Type B pancreatic cell (in vitro differentiated cells): ENCODE results near the gene TNFAIP8L2. TPM values are rescaled to one million over a fixed set of nuclear protein-coding genes. Genes with fewer than 3 reads are reported as not detected.
"Not testable (repeated sequence)": the region's sequence is repeated elsewhere in the genome, so short reads cannot be mapped to it uniquely, and the experiment has no call there.

Experiments
- DNase-seq: peaks from one replicate; pipeline ENCODE4 v3.0.0; 2021; ENCODE audit warnings: mixed read lengths; ENCODE audit not compliant: unreplicated experiment; ENCODE audit errors: extremely low spot score
- H3K27ac Mint-ChIP-seq: 2 replicates; pipeline ENCODE4 v1.8.0; 2021; ENCODE audit warnings: mild to moderate bottlenecking, mixed read lengths
- H3K27me3 Mint-ChIP-seq: 2 replicates; pipeline ENCODE4 v1.8.0; 2021; ENCODE audit warnings: mixed read lengths
- H3K36me3 Mint-ChIP-seq: 2 replicates; pipeline ENCODE4 v1.8.0; 2021; ENCODE audit warnings: mixed read lengths
- H3K4me1 Mint-ChIP-seq: one replicate; pipeline ENCODE4 v1.8.0; 2021; ENCODE audit warnings: mixed read lengths; ENCODE audit not compliant: unreplicated experiment
- H3K4me3 Mint-ChIP-seq: 2 replicates; pipeline ENCODE4 v1.8.0; 2021; ENCODE audit warnings: mild to moderate bottlenecking, mixed read lengths
- H3K9me3 Mint-ChIP-seq: 2 replicates; pipeline ENCODE4 v1.8.0; 2021; ENCODE audit warnings: mixed read lengths
- total RNA-seq: library from RNA; stranded (reverse); gene quantifications from 2 replicates; pipeline ENCODE4 v1.2.1, GENCODE V29; 2021; ENCODE audit warnings: low replicate concordance
- TF ChIP-seq, protein P1 (sequence below): fragments of 200-600 bp; sonication (generic); conservative IDR thresholded peaks from 2 replicates; pipeline ENCODE4 v1.5.0; 2021; ENCODE audit warnings: antibody characterized with exemption, mild to moderate bottlenecking

TNFAIP8L2 gene
- total RNA-seq, 1 donor from 2014 or later: not detected

DNA sequence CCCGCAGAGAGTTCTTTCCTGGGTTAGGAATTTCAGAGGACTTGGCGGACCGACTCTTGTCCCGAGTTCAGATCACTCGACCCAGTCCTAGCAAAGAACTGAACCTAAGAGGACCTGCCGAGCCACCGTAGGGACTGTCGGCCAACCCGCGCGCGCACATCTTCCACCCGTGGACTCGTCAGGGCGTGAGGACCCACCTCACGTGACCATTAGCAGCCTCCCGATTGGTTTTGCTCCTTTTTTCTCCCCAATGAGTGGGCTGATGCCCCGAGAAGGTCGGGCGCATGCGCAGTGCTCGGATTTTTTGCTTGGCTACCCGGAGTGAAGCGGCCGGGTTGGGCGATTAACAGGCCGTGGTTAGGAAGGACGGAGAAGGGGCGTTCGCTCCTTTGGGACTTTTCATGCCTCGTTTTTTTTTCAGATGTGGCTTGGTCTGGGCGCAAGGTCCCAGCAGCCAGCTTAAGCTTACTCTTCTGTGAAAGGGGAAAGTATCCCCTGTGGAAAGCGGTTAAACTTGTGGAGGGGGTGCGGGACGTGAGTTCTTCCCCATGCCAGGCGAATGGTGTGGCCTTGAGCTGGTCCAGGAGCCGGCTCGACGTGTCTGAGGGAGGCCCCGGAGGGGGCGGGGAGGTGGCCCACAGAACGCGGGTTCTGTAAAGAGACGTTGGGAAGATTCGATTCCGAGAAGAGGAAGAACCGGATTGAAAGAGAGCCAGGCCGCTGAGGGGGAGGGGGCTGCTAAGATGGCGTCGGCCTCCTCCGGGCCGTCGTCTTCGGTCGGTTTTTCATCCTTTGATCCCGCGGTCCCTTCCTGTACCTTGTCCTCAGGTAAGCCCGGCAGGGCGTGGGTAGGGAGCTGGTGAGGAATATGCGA is 42.0 kb downstream of the TNFAIP8L2 start, which contains the start of gene PIP5K1A:
PIP5K1A (plus strand) TSS at position 299 of the 874 bp plus-strand sequence; CDS start at position 744, 445 bp downstream.
- Mint-ChIP-seq H3K9me3 (no peaks in the 10 kb centered on the region), H3K27me3 (peaks cover 3% of the 10 kb centered on the region), H3K4me1 (peaks cover 22% of the 10 kb centered on the region), H3K27ac (peak within 1 kb of the TSS; percentile 100), H3K4me3 (peak within 1 kb of the TSS; percentile 96), H3K36me3 (peaks cover 8% of the 10 kb centered on the region)
- TF ChIP-seq, protein P1, sequence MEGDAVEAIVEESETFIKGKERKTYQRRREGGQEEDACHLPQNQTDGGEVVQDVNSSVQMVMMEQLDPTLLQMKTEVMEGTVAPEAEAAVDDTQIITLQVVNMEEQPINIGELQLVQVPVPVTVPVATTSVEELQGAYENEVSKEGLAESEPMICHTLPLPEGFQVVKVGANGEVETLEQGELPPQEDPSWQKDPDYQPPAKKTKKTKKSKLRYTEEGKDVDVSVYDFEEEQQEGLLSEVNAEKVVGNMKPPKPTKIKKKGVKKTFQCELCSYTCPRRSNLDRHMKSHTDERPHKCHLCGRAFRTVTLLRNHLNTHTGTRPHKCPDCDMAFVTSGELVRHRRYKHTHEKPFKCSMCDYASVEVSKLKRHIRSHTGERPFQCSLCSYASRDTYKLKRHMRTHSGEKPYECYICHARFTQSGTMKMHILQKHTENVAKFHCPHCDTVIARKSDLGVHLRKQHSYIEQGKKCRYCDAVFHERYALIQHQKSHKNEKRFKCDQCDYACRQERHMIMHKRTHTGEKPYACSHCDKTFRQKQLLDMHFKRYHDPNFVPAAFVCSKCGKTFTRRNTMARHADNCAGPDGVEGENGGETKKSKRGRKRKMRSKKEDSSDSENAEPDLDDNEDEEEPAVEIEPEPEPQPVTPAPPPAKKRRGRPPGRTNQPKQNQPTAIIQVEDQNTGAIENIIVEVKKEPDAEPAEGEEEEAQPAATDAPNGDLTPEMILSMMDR: no peak
- DNase-seq: peak; percentile 98

DNA sequence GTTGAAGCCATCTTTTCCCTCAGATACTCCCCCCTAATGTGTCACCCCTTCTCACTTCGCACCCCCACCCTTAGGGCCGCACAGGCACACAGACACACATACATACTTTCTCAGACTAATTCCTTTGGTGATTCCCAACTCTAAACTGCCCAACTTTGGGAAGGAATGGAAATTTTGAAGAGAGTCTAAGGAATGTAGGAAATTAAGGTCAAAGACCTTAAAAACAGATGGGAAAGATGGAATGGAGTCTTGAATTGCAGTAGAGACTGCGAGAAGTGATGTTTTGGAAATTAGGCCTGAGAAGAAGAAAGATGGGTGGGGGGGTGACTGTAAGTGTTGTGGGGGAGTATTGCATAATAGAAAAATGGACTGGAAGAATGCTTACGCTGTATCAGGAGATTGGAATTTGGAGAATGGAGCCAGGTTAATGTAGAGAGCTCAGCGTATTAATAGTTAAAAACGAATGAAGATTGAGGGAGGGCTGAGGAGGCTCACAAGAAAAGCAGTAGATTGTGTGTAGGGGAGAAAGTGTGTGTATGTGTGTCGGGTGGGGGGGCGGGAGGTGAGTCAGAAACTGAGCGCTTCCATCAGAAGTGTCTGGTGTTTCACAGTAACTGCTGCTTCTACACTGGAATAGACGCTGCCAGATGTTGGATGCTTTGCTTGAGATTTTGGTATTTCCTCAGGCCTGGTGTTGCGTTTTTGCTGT is 43.6 kb downstream of the TNFAIP8L2 start:
- H3K27ac Mint-ChIP-seq: peak overlapping the region; percentile 100
- peaks cover 22% of the 10 kb centered on the region for H3K4me1 Mint-ChIP-seq
- no peak for DNase-seq
- no peaks in the 10 kb centered on the region for H3K9me3 Mint-ChIP-seq
- no peaks in the 10 kb centered on the region for H3K27me3 Mint-ChIP-seq
- peaks cover 8% of the 10 kb centered on the region for H3K36me3 Mint-ChIP-seq
- H3K4me3 Mint-ChIP-seq: peak overlapping the region; percentile 96
- TF ChIP-seq, protein P1: no peak

DNA sequence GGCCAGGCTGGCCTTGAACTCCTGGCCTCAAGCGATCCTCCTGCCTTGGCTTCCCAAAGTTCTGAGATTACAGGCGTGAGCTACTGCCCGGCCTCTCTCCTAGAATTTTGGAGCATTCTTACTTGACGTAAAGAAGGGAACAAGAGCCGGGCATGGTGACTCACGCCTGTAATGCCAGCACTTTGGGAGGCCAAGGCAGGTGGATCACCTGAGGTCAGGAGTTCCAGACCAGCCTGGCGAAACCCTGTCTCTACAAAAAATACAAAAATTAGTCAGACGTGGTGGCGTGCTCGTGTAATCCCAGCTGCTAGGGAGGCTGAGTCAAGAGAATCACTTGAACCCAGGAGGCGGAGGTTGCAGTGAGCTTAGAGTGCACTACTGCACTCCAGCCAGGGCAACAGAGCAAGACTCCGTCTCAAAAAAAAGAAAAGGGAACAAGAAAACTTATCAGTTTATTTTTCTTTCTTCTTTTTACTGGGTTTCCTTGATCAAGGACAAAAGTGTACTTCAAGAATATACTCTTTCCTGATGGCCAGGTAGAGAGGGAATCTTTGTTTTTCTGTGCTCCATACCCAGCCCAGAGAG is 49.0 kb downstream of the TNFAIP8L2 start:
- not testable (repeated sequence) for H3K9me3 Mint-ChIP-seq, H3K27ac Mint-ChIP-seq

More for the DNA sequence above, 49.0 kb downstream of the TNFAIP8L2 start:
- H3K4me1 Mint-ChIP-seq, H3K27me3 Mint-ChIP-seq, H3K36me3 Mint-ChIP-seq, DNase-seq, H3K4me3 Mint-ChIP-seq: not testable (repeated sequence)

Other genes starting within 250 kb of the TNFAIP8L2 start
- gene SETDB1, start 230.3 kb upstream of the TNFAIP8L2 start, total RNA-seq: 53.5 and 73.8 TPM in 2 replicates
- gene CERS2, start 181.8 kb upstream of the TNFAIP8L2 start, total RNA-seq: 129 and 181 TPM in 2 replicates
- 5.8 and 9.5 TPM in 2 replicates for gene ANXA9, start 174.4 kb upstream of the TNFAIP8L2 start, total RNA-seq
- 28.5 and 38.8 TPM in 2 replicates for gene MINDY1, start 149.7 kb upstream of the TNFAIP8L2 start, total RNA-seq
- gene PRUNE1, start 148.2 kb upstream of the TNFAIP8L2 start, total RNA-seq: 16.3 and 20.4 TPM in 2 replicates
- gene BNIPL, start 120.1 kb upstream of the TNFAIP8L2 start, total RNA-seq: 27.7 and 70.3 TPM in 2 replicates
- 4.7 and 8.6 TPM in 2 replicates for gene C1orf56, start 108.9 kb upstream of the TNFAIP8L2 start, total RNA-seq
- 109 and 176 TPM in 2 replicates for gene CDC42SE1, start 97.0 kb upstream of the TNFAIP8L2 start, total RNA-seq
- gene MLLT11, start 96.3 kb upstream of the TNFAIP8L2 start, total RNA-seq: 9.0 and 17.0 TPM in 2 replicates
- gene GABPB2, start 85.9 kb upstream of the TNFAIP8L2 start, total RNA-seq: 13.6 and 14.3 TPM in 2 replicates
- 10.6 and 37.1 TPM in 2 replicates for gene SEMA6C, start 10.0 kb upstream of the TNFAIP8L2 start, total RNA-seq
- 8.9 and 12.3 TPM in 2 replicates for gene LYSMD1, start 9.3 kb downstream of the TNFAIP8L2 start, total RNA-seq
- 39.3 and 42.1 TPM in 2 replicates for gene SCNM1, start 9.5 kb downstream of the TNFAIP8L2 start, total RNA-seq
- gene TMOD4, start 19.3 kb downstream of the TNFAIP8L2 start, total RNA-seq: 1.9 TPM in 2 replicates
- gene VPS72, start 33.5 kb downstream of the TNFAIP8L2 start, total RNA-seq: 95.8 and 97.4 TPM in 2 replicates
- 69.8 and 77.3 TPM in 2 replicates for gene PIP5K1A, start 41.9 kb downstream of the TNFAIP8L2 start, total RNA-seq
- 146 and 170 TPM in 2 replicates for gene PSMD4, start 98.1 kb downstream of the TNFAIP8L2 start, total RNA-seq
- 29.6 and 31.7 TPM in 2 replicates for gene ZNF687, start 125.7 kb downstream of the TNFAIP8L2 start, total RNA-seq
- 59.6 and 60.7 TPM in 2 replicates for gene PI4KB, start 170.8 kb downstream of the TNFAIP8L2 start, total RNA-seq
- gene RFX5, start 190.6 kb downstream of the TNFAIP8L2 start, total RNA-seq: 27.3 and 66.5 TPM in 2 replicates
- gene SELENBP1, start 216.1 kb downstream of the TNFAIP8L2 start, total RNA-seq: 20.5 and 39.2 TPM in 2 replicates
- 241 and 243 TPM in 2 replicates for gene PSMB4, start 242.9 kb downstream of the TNFAIP8L2 start, total RNA-seq